K562 (cell line): Measurements from ENCODE around the gene GIMAP8. TPM values are rescaled to one million over a fixed set of nuclear protein-coding genes. Genes with fewer than 3 reads are reported as not detected.
A peak's percentile ranks its signal among the peaks of the same experiment; 100 is the strongest.

Experiments
- BRF1 ChIP-seq: IDR thresholded peaks from 3 replicates; pipeline ENCODE4 v1.6.1; 2011; ENCODE audit warnings: borderline replicate concordance, mild to moderate bottlenecking; ENCODE audit not compliant: insufficient read length; ENCODE audit errors: extremely low read depth
- FOXJ3 ChIP-seq: sonication (generic); formaldehyde crosslinking; IDR thresholded peaks from 2 replicates; pipeline ENCODE4 v1.4.0; 2020; ENCODE audit warnings: mild to moderate bottlenecking, missing genetic modification reagents
- HMG20B ChIP-seq: fragments of 250-450 bp; sonication (Bioruptor Pico); IDR thresholded peaks from 2 replicates; pipeline ENCODE4 v1.5.0; 2021; ENCODE audit warnings: mild to moderate bottlenecking
- HNRNPK ChIP-seq: fragments of 200-400 bp; formaldehyde crosslinking; IDR thresholded peaks from one replicate; pipeline ENCODE4 v1.6.1; 2018; ENCODE audit warnings: mild to moderate bottlenecking, low read depth, low read length; ENCODE audit not compliant: poor library complexity, severe bottlenecking
- HSF4 ChIP-seq: fragments of 250-450 bp; sonication (Bioruptor Pico); IDR thresholded peaks from 2 replicates; pipeline ENCODE4 v2.1.2; 2022; ENCODE audit warnings: mild to moderate bottlenecking, moderate library complexity, borderline replicate concordance
- JUN ChIP-seq, 2 experiments: sonication (generic) in 1 of 2; formaldehyde crosslinking in 1 of 2; IDR thresholded peaks; 2 replicates each; pipeline versions ENCODE4 v1.6.1 to v1.8.0; 2012 to 2022; ENCODE audit warnings: borderline replicate concordance in 2 of 2, mild to moderate bottlenecking in 2 of 2, improper control_type of control experiment in 1 of 2, low read depth in 1 of 2, low read length in 1 of 2, missing genetic modification reagents in 1 of 2
- KLF6 ChIP-seq: fragments of 250-450 bp; sonication (Bioruptor Pico); IDR thresholded peaks from 2 replicates; pipeline ENCODE4 v1.4.0; 2020; ENCODE audit warnings: mild to moderate bottlenecking, moderate library complexity, borderline replicate concordance
- RBM39 ChIP-seq: fragments of 200-400 bp; formaldehyde crosslinking; optimal IDR thresholded peaks from 2 replicates; pipeline ENCODE3; 2018; ENCODE audit warnings: low read depth, low read length
- SMARCB1 ChIP-seq: IDR thresholded peaks from 2 replicates; pipeline ENCODE4 v1.6.1; 2011; ENCODE audit warnings: improper control_type of control experiment, low read depth; ENCODE audit not compliant: insufficient read length
- SUPT5H ChIP-seq: fragments of 450-650 bp; IDR thresholded peaks from 2 replicates; pipeline ENCODE4 v1.6.1; 2016
- TARDBP ChIP-seq: fragments of 450-650 bp; IDR thresholded peaks from 2 replicates; pipeline ENCODE4 v1.6.1; 2016
- TRIM25 ChIP-seq: fragments of 450-650 bp; IDR thresholded peaks from 2 replicates; pipeline ENCODE4 v1.7.0; 2016; ENCODE audit warnings: borderline replicate concordance
- ZKSCAN3 ChIP-seq: fragments of 250-450 bp; sonication (Bioruptor Pico); IDR thresholded peaks from 2 replicates; pipeline ENCODE4 v1.4.0; 2020
- ZNF124 ChIP-seq: sonication (generic); formaldehyde crosslinking; IDR thresholded peaks from 2 replicates; pipeline ENCODE4 v1.8.1; 2022; ENCODE audit warnings: missing genetic modification reagents
- ZNF184 ChIP-seq: sonication (generic); formaldehyde crosslinking; IDR thresholded peaks from 2 replicates; pipeline ENCODE4 v1.5.0; 2020; ENCODE audit warnings: missing genetic modification reagents
- ZNF239 ChIP-seq: fragments of 250-450 bp; sonication (Bioruptor Pico); IDR thresholded peaks from 2 replicates; pipeline ENCODE4 v1.4.0; 2020; ENCODE audit warnings: mild to moderate bottlenecking
- ZNF584 ChIP-seq: fragments of 200-800 bp; sonication (Bioruptor generic); IDR thresholded peaks from 2 replicates; pipeline ENCODE4 v1.6.1; 2016; ENCODE audit warnings: low read depth, mild to moderate bottlenecking, missing genetic modification characterization, missing compliant biosample characterization
- ZNF76 ChIP-seq: fragments of 250-450 bp; sonication (Bioruptor Pico); IDR thresholded peaks from 2 replicates; pipeline ENCODE4 v1.4.0; 2020; ENCODE audit warnings: mild to moderate bottlenecking, moderate library complexity, borderline replicate concordance
- polyA plus RNA-seq, 8 experiments: library from polyadenylated mRNA; depleted of rRNA in 4 of 8; stranded (reverse) in 5 of 8; unstranded in 3 of 8; fragments of >200 nt; fragmentation: Nextera tagmentation in 2 of 8; fragmentation: Illumina TruSeq in 1 of 8; extraction: Ambion mirVana in 2 of 8; extraction: Trizol in 1 of 8; gene quantifications; 2 replicates each; pipeline versions ENCODE4 v1.2.1 to v1.2.3, GENCODE V29; 2011 to 2014; ENCODE audit warnings: inconsistent platforms in 1 of 8, missing spikeins in 1 of 8
- total RNA-seq, 7 experiments: library from RNA; depleted of rRNA in 6 of 7; stranded (reverse); fragments of >200 nt in 6 of 7; fragmentation: Illumina TruSeq in 2 of 7; extraction: Trizol in 2 of 7; gene quantifications; 2 replicates each; pipeline versions ENCODE4 v1.2.1 to v1.2.3, GENCODE V29; 2011 to 2021; ENCODE audit warnings: low replicate concordance in 1 of 7
- TF ChIP-seq, protein P1 (sequence below): IDR thresholded peaks from 2 replicates; pipeline ENCODE4 v1.6.1; 2012; ENCODE audit warnings: low read depth, low read length, improper control_type of control experiment, borderline replicate concordance
- TF ChIP-seq, protein P2 (sequence below): fragments of 250-450 bp; sonication (Bioruptor Pico); IDR thresholded peaks from 2 replicates; pipeline ENCODE4 v1.8.0; 2021; ENCODE audit warnings: moderate library complexity, mild to moderate bottlenecking, inconsistent platforms

Gene GIMAP8
- total and polyA plus RNA-seq, 9 of the 15 experiments (the other 6 are each of a cell fraction or from before 2014, with no cell fraction given) = not detected

DNA sequence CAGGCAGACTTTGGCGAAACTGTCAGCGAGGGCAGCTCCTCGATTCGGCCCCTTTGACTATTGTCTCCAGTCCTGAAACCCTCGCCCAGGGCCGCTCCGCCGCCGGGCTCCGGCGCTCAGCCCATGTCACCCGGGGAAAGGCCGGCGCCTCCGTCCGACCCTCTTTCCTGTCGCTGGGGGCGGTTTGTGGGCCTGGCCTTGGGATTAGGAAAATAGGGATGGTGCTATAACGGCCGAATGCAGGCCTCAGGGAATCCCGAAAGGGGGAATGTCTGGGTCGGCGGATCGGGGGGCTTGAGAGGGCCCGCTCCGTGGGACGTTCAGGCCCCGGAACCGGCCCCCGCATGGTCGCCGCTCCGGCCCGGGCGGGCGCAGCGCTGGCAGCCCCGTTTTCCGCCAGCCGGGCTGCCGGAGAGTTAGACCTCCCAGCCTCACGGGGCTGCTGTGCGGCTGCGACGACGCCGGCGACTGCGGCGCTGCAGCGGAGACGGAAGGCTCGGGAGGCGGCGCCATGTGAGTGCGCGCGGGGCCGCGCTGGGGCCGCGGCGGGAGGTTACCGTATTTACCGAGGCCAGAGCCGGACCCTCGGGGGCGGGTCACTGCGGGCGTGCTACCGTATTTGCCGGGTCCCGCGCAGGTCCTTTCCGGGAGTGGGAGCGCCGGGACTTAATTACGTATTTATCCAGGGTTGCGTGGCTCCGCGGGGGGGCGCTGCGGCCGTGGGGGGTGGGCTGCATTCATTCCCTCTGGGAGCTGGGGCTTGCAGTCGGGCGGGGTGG, 45.4 kb upstream of the GIMAP8 start (continued):
- TF ChIP-seq ZNF584 (CRISPR knock-in tag) (peak; percentile 79; the same call in 1 of the 2 replicates), KLF6 (CRISPR knock-in tag) (peak; percentile 52; the same call in 1 of the 2 replicates), TRIM25 (no peak), ZNF76 (CRISPR knock-in tag) (0 out of 2 replicates have a peak, but pooled peaks have one; percentile 27), JUN (IDR thresholded peaks at IDR 0.05; ENCODE audit: borderline replicate concordance, low read depth, low read length) (peak; percentile 83; the same call in 1 of the 2 replicates), JUN (CRISPR knock-in tag; IDR thresholded peaks at IDR 0.05; ENCODE audit: borderline replicate concordance) (no peak; the same call in 1 of the 2 replicates), HSF4 (CRISPR knock-in tag) (no peak), RBM39 (no peak), HNRNPK (peak; percentile 64), TARDBP (peak; percentile 98), BRF1 (no peak), ZNF124 (CRISPR knock-in tag) (no peak), ZNF184 (CRISPR knock-in tag) (no peak), ZNF239 (CRISPR knock-in tag) (no peak), ZKSCAN3 (CRISPR knock-in tag) (no peak), SUPT5H (peak; percentile 80), FOXJ3 (CRISPR knock-in tag) (no peak), HMG20B (CRISPR knock-in tag) (peak; percentile 85; the same call in 1 of the 2 replicates), SMARCB1 (no peak)
- TF ChIP-seq, protein P1, sequence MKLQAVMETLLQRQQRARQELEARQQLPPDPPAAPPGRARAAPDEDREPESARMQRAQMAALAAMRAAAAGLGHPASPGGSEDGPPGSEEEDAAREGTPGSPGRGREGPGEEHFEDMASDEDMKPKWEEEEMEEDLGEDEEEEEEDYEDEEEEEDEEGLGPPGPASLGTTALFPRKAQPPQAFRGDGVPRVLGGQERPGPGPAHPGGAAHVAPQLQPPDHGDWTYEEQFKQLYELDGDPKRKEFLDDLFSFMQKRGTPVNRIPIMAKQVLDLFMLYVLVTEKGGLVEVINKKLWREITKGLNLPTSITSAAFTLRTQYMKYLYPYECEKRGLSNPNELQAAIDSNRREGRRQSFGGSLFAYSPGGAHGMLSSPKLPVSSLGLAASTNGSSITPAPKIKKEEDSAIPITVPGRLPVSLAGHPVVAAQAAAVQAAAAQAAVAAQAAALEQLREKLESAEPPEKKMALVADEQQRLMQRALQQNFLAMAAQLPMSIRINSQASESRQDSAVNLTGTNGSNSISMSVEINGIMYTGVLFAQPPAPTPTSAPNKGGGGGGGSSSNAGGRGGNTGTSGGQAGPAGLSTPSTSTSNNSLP = peak; percentile 85
- TF ChIP-seq, protein P2, sequence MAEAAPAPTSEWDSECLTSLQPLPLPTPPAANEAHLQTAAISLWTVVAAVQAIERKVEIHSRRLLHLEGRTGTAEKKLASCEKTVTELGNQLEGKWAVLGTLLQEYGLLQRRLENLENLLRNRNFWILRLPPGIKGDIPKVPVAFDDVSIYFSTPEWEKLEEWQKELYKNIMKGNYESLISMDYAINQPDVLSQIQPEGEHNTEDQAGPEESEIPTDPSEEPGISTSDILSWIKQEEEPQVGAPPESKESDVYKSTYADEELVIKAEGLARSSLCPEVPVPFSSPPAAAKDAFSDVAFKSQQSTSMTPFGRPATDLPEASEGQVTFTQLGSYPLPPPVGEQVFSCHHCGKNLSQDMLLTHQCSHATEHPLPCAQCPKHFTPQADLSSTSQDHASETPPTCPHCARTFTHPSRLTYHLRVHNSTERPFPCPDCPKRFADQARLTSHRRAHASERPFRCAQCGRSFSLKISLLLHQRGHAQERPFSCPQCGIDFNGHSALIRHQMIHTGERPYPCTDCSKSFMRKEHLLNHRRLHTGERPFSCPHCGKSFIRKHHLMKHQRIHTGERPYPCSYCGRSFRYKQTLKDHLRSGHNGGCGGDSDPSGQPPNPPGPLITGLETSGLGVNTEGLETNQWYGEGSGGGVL (CRISPR knock-in tag) = no peak
